ENCODE measurements around the gene TSSK2.

GRCh38 chr22:19096555-19096954, 34.6 kb upstream of the TSSK2 start:
- TF ChIP-seq CTCF (IDR thresholded peaks at IDR 0.05; ENCODE audit: low read depth, low read length) (no peak), EZH2phosphoT487 (IDR thresholded peaks at IDR 0.05; ENCODE audit: low read depth) (no peak)
